HG02884 (cell line): ENCODE data around the gene FCSK.
"Not testable (repeated sequence)": the region's sequence is repeated elsewhere in the genome, so short reads cannot be mapped to it uniquely, and the experiment has no call there.

Experiments
- ATAC-seq: cut with Tn5 transposase; IDR thresholded peaks from one replicate; pipeline ENCODE4 v1.9.1; 2021; ENCODE audit warnings: mild to moderate bottlenecking, moderate library complexity; ENCODE audit not compliant: unreplicated experiment

FCSK gene

GRCh38 chr16:70430667-70431536, 23.5 kb upstream of the FCSK start:
- peak; percentile 43 for ATAC-seq

DNA sequence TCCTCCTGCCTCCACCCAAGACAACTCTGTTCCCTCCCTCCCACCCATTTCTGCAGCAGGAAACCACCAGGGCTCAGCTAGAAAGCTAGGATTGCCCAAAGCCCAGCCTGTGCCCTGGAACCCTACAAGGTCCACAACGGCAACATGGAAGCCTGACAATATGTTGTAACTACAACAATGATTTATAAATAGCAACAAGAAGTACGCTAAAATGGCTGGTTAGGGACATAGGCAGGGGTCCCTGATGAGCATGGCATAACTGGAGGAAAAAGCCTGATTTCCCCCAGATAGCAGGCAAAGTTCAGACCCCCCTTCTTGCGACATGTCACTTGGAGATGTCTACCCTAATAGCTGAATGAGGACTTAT, 22.1 kb upstream of the FCSK start:
- no peak for ATAC-seq

GRCh38 chr16:70432723-70433457, 21.5 kb upstream of the FCSK start:
- no peak for ATAC-seq

DNA sequence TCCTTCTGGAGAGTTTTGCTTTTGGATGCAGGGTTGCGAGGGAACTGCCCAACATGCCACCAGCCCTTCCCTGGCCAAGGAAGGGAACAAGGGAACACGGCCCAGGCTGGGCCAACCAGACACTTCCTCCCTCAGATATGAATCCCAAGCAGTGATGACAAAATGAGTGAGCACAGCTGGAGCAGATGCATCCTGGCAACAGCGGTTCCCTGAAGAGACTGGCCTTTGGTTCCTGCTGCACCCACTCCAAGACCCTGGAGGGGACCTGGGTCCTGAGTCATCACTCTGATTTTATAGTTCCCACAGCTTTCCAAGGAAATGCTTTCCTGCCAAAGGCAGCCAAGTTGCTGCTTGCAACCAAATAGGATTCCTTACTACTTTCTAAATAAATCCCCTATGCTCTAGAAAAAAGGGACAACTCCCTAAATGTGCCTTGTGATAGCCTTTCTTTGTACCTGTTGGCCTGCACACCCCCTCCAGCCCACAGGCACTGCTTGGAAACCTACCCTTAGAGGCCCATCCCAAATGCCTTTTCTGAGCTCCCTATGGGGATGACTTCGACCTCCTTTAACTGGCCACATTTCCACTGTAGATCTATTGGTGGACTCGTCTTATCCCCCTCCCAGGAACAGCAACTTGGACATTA, 20.8 kb upstream of the FCSK start:
- no peak for ATAC-seq

- no peak for ATAC-seq
Observed at GRCh38 chr16:70434484-70435260, 19.7 kb upstream of the FCSK start.

GRCh38 chr16:70437017-70437581, 17.3 kb upstream of the FCSK start:
- ATAC-seq = no peak

DNA sequence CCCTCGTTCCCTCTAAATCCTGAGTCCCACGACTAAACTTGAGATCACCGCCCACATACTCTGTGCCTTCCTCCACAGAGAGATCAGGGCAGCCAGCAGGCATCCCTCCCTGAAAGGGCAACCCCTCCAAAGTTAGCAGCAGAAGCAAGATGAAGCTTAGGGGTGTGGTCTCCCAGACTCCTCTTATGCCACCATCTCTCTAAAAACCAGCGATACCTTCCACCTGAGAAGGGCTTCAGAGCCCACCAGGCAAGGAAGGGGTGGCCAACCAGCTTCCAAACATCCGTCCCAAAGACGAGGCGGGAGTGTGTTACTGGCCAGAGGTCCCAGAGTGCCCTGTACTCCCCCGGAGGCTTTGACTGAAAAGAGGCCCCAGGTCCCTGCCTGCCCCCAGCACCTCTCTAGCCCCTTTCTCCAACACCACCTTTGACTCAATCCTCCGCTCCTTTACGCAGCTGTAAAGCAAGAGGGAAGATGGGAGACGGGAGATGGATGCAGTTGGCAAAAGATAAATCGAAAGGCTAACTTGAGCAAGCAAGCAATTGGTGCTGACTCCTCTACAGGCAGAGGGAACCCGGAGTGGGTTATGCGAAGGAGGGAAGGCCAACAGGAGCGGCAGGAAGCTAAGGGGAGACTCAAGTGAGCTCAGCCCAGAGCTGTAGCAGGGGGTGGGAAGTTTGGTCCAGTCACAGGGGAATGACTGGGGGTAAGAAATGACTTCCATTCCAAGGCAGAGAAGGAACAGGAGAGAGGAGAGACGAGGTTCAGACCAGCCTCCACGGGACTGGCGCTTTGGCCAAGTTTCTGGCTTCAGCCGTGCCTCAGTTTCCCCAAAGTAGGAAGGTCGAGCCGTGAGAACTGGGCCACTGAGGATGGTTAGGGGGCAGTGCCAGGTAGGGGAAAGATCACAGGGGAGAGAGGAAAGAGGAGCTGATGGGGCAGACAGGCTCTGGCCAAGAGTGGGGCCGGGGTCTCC, 16.5 kb upstream of the FCSK start:
- ATAC-seq = no peak

GRCh38 chr16:70438585-70438968, 15.8 kb upstream of the FCSK start:
- no peak for ATAC-seq

GRCh38 chr16:70438969-70439862, 15.2 kb upstream of the FCSK start, which contains the start of gene ST3GAL2:
ST3GAL2 (minus strand) TSS chr16:70439100; CDS start chr16:70398530, 40,570 bp downstream.
- ATAC-seq = peak; percentile 68

- no peak for ATAC-seq
Observed at GRCh38 chr16:70440009-70440692, 14.2 kb upstream of the FCSK start.

GRCh38 chr16:70441406-70441990, 12.9 kb upstream of the FCSK start:
- ATAC-seq = no peak

GRCh38 chr16:70442344-70442743, 12.1 kb upstream of the FCSK start:
- no peak for ATAC-seq

DNA sequence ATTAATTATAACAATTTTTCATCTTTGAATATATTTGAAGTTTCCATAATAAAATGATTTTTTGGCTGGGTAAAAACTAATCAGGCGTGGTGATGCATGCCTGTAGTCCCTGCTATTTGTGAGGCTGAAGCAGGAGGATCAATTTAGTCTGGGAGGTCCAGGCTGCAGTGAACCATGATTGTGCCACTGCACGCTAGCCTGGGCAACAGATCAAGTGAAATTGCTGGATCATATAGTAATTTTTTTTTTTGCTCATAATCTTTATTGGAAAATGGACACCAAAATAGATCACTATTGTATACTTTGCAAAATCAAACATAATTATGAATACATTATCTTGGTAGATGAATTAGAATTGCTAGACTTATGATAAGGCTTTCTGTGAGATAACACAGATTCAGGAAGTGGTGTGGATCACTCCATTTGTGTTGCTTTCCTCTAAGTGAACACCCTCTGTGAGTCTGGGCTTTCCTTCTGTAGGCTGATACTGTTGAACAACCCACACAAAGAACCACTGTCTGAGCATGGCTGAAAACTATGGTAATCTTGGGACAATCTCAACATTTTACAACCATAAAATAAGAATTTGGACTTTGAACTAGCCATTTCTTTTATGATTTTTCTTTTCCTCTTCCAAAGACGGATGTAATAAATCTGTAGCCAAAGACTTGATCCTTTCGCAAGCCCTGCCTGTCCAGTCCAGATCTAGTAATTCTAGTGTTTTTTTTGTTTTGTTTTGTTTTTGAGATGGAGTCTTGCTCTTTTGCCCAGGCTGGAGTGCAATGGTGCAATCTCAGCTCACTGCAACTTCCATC, 9.9 kb upstream of the FCSK start:
- no peak for ATAC-seq

DNA sequence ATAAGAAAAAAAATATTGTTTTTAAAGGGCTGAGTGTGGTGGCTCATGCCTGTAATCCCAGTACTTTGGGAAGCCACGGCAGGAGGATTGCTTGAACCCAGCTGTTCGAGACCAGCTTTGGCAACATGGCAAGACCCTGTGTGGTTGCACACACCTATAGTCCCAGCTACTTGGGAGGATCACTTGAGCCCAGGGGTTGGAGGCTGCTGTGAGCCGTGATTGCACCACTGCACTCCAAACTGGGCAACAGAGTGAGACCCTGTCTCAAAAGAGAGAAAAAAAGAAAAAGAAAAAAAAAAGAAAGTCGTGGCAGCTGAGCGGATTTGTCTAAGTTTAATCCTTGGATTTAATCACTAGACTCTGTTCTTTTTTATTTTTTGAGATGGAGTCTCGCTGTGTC, 6.3 kb upstream of the FCSK start:
- no peak for ATAC-seq

DNA sequence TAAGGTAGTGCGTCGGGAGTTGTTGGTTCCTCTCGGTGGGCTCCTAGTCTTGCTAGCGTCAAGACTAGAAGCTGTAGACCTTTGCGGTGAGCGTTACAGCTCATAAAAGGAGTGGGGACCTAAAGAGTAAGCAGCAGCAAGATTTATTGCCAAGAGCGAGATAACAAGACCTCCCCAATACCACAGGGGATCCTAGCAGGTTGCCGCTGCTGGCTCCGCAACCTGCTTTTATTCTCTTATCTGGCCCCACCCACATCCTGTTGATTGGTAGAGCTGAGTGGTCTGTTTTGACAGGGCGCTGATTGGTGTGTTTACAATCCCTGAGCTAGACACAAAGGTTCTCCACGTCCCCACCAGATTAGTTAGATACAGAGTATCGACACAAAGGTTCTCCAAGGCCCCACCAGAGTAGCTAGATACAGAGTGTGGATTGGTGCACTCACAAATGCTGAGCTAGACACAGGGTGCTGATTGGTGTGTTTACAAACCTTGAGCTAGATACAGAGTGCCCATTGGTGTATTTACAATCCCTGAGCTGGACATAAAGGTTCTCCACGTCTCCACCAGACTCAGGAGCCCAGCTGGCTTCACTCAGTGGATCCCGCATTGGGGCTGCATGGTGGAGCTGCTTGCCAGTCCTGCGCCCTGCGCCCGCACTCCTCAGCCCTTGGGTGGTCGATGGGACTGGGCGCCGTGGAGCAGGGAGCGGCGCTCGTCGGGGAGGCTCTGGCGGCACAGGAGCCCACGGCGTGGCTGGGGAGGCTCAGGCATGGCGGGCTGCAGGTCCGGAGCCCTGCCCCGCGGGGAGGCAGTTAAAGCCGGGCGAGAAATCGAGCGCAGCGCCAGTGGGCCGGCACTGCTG, 4.0 kb upstream of the FCSK start:
- ATAC-seq = not testable (repeated sequence)

DNA sequence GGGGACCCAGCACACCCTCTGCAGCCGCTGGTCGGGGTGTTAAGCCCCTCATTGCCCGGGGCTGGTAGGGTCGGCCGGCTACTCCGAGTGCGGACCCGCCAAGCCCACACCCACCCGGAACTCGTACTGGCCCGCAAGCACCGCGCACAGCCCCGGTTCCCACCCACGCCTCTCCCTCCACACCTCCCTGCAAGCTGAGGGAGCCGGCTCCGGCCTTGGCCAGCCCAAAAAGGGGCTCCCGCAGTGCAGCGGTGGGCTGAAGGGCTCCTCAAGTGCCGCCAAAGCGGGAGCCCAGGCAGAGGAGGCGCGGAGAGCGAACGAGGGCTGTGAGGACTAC, 3.4 kb upstream of the FCSK start:
- ATAC-seq = not testable (repeated sequence)
